IMR-90 (cell line): Measurements from ENCODE around the gene CRYBG3. TPM values are rescaled to one million over a fixed set of nuclear protein-coding genes. Genes with fewer than 3 reads are reported as not detected.

ENCODE experiments used
- ATAC-seq: fragments of 200-7000 bp; cut with Tn5 transposase; 2 replicates; pipeline ENCODE4 v1.9.1; 2020; ENCODE audit warnings: low read depth, mild to moderate bottlenecking, moderate library complexity
- BruUV-seq: library from RNA; stranded (reverse); fragments of 400-500 nt; replicated peaks from 2 replicates; lab custom pipeline; 2021; lab: Mats Ljungman, UMichigan
- CTCF ChIA-PET: fragments of 300-600 bp; formaldehyde crosslinking; extraction: SDS; loops from one replicate; lab custom pipeline; 2021; ENCODE audit warnings: antibody characterized with exemption; lab: Yijun Ruan, JAX
- POLR2A ChIA-PET: fragments of 300-600 bp; sonication (Branson Sonifier 250); formaldehyde crosslinking; loops from one replicate; lab custom pipeline; 2022; ENCODE audit warnings: antibody characterized with exemption; ENCODE audit not compliant: unreplicated experiment; lab: Charles Lee
- DNase-seq: peaks from one replicate; pipeline ENCODE4 v3.0.0; 2013
- H2AFZ ChIP-seq: replicated peaks from 2 replicates; pipeline ENCODE3; 2013; ENCODE audit warnings: low read length, mild to moderate bottlenecking; ENCODE audit not compliant: poor library complexity
- H2AK5ac ChIP-seq: 2 replicates; pipeline ENCODE4 v1.6.1; 2013; ENCODE audit warnings: low read depth, low read length, inconsistent platforms
- H2AK9ac ChIP-seq: replicated peaks from 2 replicates; pipeline ENCODE3; 2013; ENCODE audit warnings: mild to moderate bottlenecking, low read depth, low read length, moderate library complexity; ENCODE audit not compliant: poor library complexity
- H2BK120ac ChIP-seq: 2 replicates; pipeline ENCODE4 v1.6.1; 2013; ENCODE audit warnings: low read depth, low read length, inconsistent platforms
- H2BK15ac ChIP-seq: 3 replicates; pipeline ENCODE4 v1.6.1; 2013; ENCODE audit warnings: low read depth, low read length, inconsistent platforms
- H2BK20ac ChIP-seq: 2 replicates; pipeline ENCODE4 v1.6.1; 2013; ENCODE audit warnings: low read depth, mild to moderate bottlenecking, inconsistent platforms, low read length, moderate library complexity
- H2BK5ac ChIP-seq: 2 replicates; pipeline ENCODE4 v1.6.1; 2013; ENCODE audit warnings: mild to moderate bottlenecking, low read depth, low read length, inconsistent platforms; ENCODE audit not compliant: poor library complexity, severe bottlenecking
- H3K14ac ChIP-seq: replicated peaks from 2 replicates; pipeline ENCODE4 v1.6.1; 2013; ENCODE audit warnings: low read depth, low read length, inconsistent platforms
- H3K18ac ChIP-seq: 2 replicates; pipeline ENCODE4 v1.6.1; 2013; ENCODE audit warnings: low read depth, low read length, control low read depth
- H3K23ac ChIP-seq: 2 replicates; pipeline ENCODE4 v1.6.1; 2013; ENCODE audit warnings: low read depth, low read length, inconsistent platforms
- H3K27ac ChIP-seq: 2 replicates; pipeline ENCODE4 v1.5.1; 2013; ENCODE audit warnings: mild to moderate bottlenecking, control low read depth, low read length; ENCODE audit not compliant: insufficient read depth
- H3K27me3 ChIP-seq: 2 replicates; pipeline ENCODE4 v1.6.1; 2013; ENCODE audit warnings: low read length; ENCODE audit not compliant: control insufficient read depth, insufficient read depth
- H3K36me3 ChIP-seq: 2 replicates; pipeline ENCODE4 v1.6.1; 2013; ENCODE audit warnings: low read length, mixed read lengths; ENCODE audit not compliant: control insufficient read depth, insufficient read depth
- H3K4ac ChIP-seq: 2 replicates; pipeline ENCODE4 v1.6.1; 2013; ENCODE audit warnings: low read depth, low read length, inconsistent platforms
- H3K4me1 ChIP-seq: 2 replicates; pipeline ENCODE4 v1.6.1; 2013; ENCODE audit warnings: low read length, mixed read lengths; ENCODE audit not compliant: control insufficient read depth, insufficient read depth
- H3K4me2 ChIP-seq: 2 replicates; pipeline ENCODE4 v1.6.1; 2013; ENCODE audit warnings: low read depth, mild to moderate bottlenecking, control low read depth, low read length, moderate library complexity
- H3K4me3 ChIP-seq: 2 replicates; pipeline ENCODE4 v1.5.1; 2013; ENCODE audit warnings: low read depth, mild to moderate bottlenecking, control low read depth, low read length, moderate library complexity; ENCODE audit not compliant: insufficient read depth
- H3K56ac ChIP-seq: 2 replicates; pipeline ENCODE4 v1.6.1; 2013; ENCODE audit warnings: low read length, inconsistent platforms; ENCODE audit not compliant: insufficient read depth; ENCODE audit errors: extremely low read depth
- H3K79me1 ChIP-seq, 2 experiments: 2 replicates each; pipeline ENCODE4 v1.6.1; 2013; ENCODE audit warnings: low read length in 2 of 2, inconsistent platforms in 1 of 2, low read depth in 1 of 2
- H3K9ac ChIP-seq: 2 replicates; pipeline ENCODE4 v1.6.1; 2013; ENCODE audit warnings: low read depth, low read length, control low read depth
- H3K9me1 ChIP-seq: 2 replicates; pipeline ENCODE4 v1.6.1; 2013; ENCODE audit warnings: low read length, inconsistent platforms; ENCODE audit not compliant: insufficient read depth
- H3K9me3 ChIP-seq: 2 replicates; pipeline ENCODE4 v1.6.1; 2013; ENCODE audit warnings: low read length; ENCODE audit not compliant: control insufficient read depth, insufficient read depth
- H4K20me1 ChIP-seq: 2 replicates; pipeline ENCODE4 v1.6.1; 2013; ENCODE audit warnings: low read length, inconsistent platforms; ENCODE audit not compliant: insufficient read depth
- H4K5ac ChIP-seq: 2 replicates; pipeline ENCODE4 v1.6.1; 2013; ENCODE audit warnings: mild to moderate bottlenecking, low read depth, low read length, control low read depth
- H4K8ac ChIP-seq, 2 experiments: 2 replicates each; pipeline ENCODE4 v1.6.1; 2013; ENCODE audit warnings: low read depth in 2 of 2, low read length in 2 of 2, control low read depth in 1 of 2, inconsistent platforms in 1 of 2
- H4K91ac ChIP-seq: 2 replicates; pipeline ENCODE4 v1.6.1; 2013; ENCODE audit warnings: low read depth, low read length, inconsistent platforms; ENCODE audit not compliant: insufficient read depth
- CEBPB ChIP-seq: IDR thresholded peaks from 2 replicates; pipeline ENCODE4 v1.6.1; 2012; ENCODE audit warnings: low read depth, low read length, improper control_type of control experiment
- CHD1 ChIP-seq: IDR thresholded peaks from 2 replicates; pipeline ENCODE4 v1.6.1; 2012; ENCODE audit warnings: low read depth, low read length, improper control_type of control experiment
- CTCF ChIP-seq: conservative IDR thresholded peaks from 2 replicates; pipeline ENCODE4 v1.5.1; 2012; ENCODE audit warnings: mild to moderate bottlenecking, low read depth, low read length, improper control_type of control experiment
- MAFK ChIP-seq: IDR thresholded peaks from 2 replicates; pipeline ENCODE4 v1.6.1; 2012; ENCODE audit warnings: low read depth, low read length, improper control_type of control experiment
- MAZ ChIP-seq: IDR thresholded peaks from 2 replicates; pipeline ENCODE4 v1.6.1; 2012; ENCODE audit warnings: low read depth, mild to moderate bottlenecking, low read length, improper control_type of control experiment, moderate library complexity, borderline replicate concordance
- MXI1 ChIP-seq: IDR thresholded peaks from 2 replicates; pipeline ENCODE4 v1.6.1; 2012; ENCODE audit warnings: low read depth, mild to moderate bottlenecking, low read length, moderate library complexity, borderline replicate concordance
- NFE2L2 ChIP-seq: fragments of 150-350 bp; IDR thresholded peaks from 2 replicates; pipeline ENCODE4 v1.6.1; 2016; ENCODE audit warnings: low read depth, mild to moderate bottlenecking, low read length
- RAD21 ChIP-seq: IDR thresholded peaks from 2 replicates; pipeline ENCODE4 v1.6.1; 2012; ENCODE audit warnings: low read length, improper control_type of control experiment
- RCOR1 ChIP-seq: IDR thresholded peaks from 2 replicates; pipeline ENCODE4 v1.6.1; 2012; ENCODE audit warnings: mild to moderate bottlenecking, low read length, improper control_type of control experiment; ENCODE audit not compliant: insufficient replicate concordance
- SMC3 ChIP-seq: fragments of 150-350 bp; IDR thresholded peaks from 2 replicates; pipeline ENCODE4 v1.6.1; 2016; ENCODE audit warnings: low read depth, mild to moderate bottlenecking, antibody characterized with exemption, low read length, moderate library complexity
- WGBS, 2 experiments: methylation state at CpG; one replicate each; pipeline versions ENCODE4 v1.1.5 to v1.1.7; 2013; ENCODE audit warnings: missing lambda C conversion rate in 2 of 2; ENCODE audit not compliant: insufficient read length in 1 of 2; ENCODE audit errors: extremely low coverage in 2 of 2; 5-methylcytosine and 5-hydroxymethylcytosine counted together
- dilution Hi-C: fragments of 300-500 bp; cut with HindIII; formaldehyde crosslinking; loops from one replicate; pipeline ENCODE4 v1.14.3; 2018; ENCODE audit warnings: low sequenced_read_pairs; ENCODE audit not compliant: unreplicated experiment
- in situ Hi-C: fragments of 300-500 bp; cut with MboI; formaldehyde crosslinking; loops from 3 replicates; pipeline ENCODE4 v1.14.3; 2019; ENCODE audit warnings: low sequenced_read_pairs, inconsistent platforms, mixed read lengths
- intact Hi-C: fragments of 100-400 bp; cut with micrococcal nuclease; formaldehyde crosslinking; loops from 2 replicates; pipeline ENCODE4 v1.10.0; 2022
- polyA plus RNA-seq, 3 experiments: library from polyadenylated mRNA; depleted of rRNA; stranded (reverse); fragments of >200 nt; gene quantifications; 2 replicates each; pipeline ENCODE4 v1.2.3, GENCODE V29; 2012; ENCODE audit warnings: low replicate concordance in 1 of 3
- total RNA-seq: library from RNA; depleted of rRNA; stranded (reverse); fragments of >200 nt; gene quantifications from 2 replicates; pipeline ENCODE4 v1.2.3, GENCODE V29; 2012

CRYBG3 gene
- total and polyA plus RNA-seq, 2 of the 4 experiments (the other 2 are of a cell fraction): 4.9 to 26.2 TPM

- H3K9me1 ChIP-seq: no peaks in the 10 kb centered on the region
- H2BK120ac ChIP-seq: no peak overlapping the region
- H4K5ac ChIP-seq: no peak overlapping the region
- in situ Hi-C loops (no loop called here), intact Hi-C loops (no loop called here), dilution Hi-C loops (no loop called here)
- H3K27me3 ChIP-seq: no peaks in the 10 kb centered on the region
- H3K9me3 ChIP-seq: no peaks in the 10 kb centered on the region
- no peak overlapping the region for H4K91ac ChIP-seq
- H4K8ac ChIP-seq: no peak overlapping the region
- ChIA-PET POLR2A (no interaction called here), CTCF (no interaction called here)
- H3K9ac ChIP-seq: no peak overlapping the region
- BruUV-seq: no TSS peak
- H3K27ac ChIP-seq: no peak overlapping the region
- H3K18ac ChIP-seq: no peak overlapping the region
- H3K4me3 ChIP-seq: no peak overlapping the region
- no peak overlapping the region for H3K4ac ChIP-seq
- ATAC-seq (no peak), DNase-seq (no peak)
- no peak overlapping the region for H2BK5ac ChIP-seq
- no peak for TF ChIP-seq MAFK
- no peak for TF ChIP-seq CHD1
- no peak for TF ChIP-seq NFE2L2
- no peak for TF ChIP-seq SMC3
- no peak for TF ChIP-seq MXI1
- TF ChIP-seq CEBPB: no peak
- TF ChIP-seq RCOR1: no peak
- TF ChIP-seq MAZ: no peak
- no peak for TF ChIP-seq CTCF
- no peak for TF ChIP-seq RAD21
- H2BK15ac ChIP-seq: no peak overlapping the region
- H3K4me2 ChIP-seq: no peak overlapping the region
- no peaks in the 10 kb centered on the region for H4K20me1 ChIP-seq
- H2AK9ac ChIP-seq: no peak overlapping the region
- no peak overlapping the region for H2AK5ac ChIP-seq
- no peak overlapping the region for H3K14ac ChIP-seq
- no peak overlapping the region for H2BK20ac ChIP-seq
- no peak overlapping the region for H3K56ac ChIP-seq
- no CpG with 5 or more reads among the region's 3 CpGs for WGBS, 2 experiments
- no peak overlapping the region for H2AFZ ChIP-seq
- 0 out of 2 replicates have a peak, but pooled peaks cover under 1% of the 10 kb centered on the region for H3K4me1 ChIP-seq
- no peaks in the 10 kb centered on the region for H3K79me1 ChIP-seq
- H3K36me3 ChIP-seq: peaks cover 2% of the 10 kb centered on the region; the same call in 1 of the 2 replicates
- no peak overlapping the region for H3K23ac ChIP-seq
Measured at GRCh38 chr3:97896547-97896946, 74.7 kb downstream of the CRYBG3 start.
